Measurements from ENCODE around the gene C2orf74.

GRCh38 chr2:61182059-61182383 lies 20.0 kb downstream of the C2orf74 start:
- TF ChIP-seq ZNF274 (IDR thresholded peaks at IDR 0.05; ENCODE audit: low read depth, low read length), result no peak
- no peak for TF ChIP-seq SUZ12 (IDR thresholded peaks at IDR 0.05; ENCODE audit: extremely low read depth, insufficient read depth, insufficient read length)
